ENCODE data around the gene SLC44A1. TPM values are rescaled to one million over a fixed set of nuclear protein-coding genes. Genes with fewer than 3 reads are reported as not detected.

The SLC44A1 gene
- total and polyA plus RNA-seq, 12 donors, result 6.1 to 29.0 (median 17.8) TPM

DNA sequence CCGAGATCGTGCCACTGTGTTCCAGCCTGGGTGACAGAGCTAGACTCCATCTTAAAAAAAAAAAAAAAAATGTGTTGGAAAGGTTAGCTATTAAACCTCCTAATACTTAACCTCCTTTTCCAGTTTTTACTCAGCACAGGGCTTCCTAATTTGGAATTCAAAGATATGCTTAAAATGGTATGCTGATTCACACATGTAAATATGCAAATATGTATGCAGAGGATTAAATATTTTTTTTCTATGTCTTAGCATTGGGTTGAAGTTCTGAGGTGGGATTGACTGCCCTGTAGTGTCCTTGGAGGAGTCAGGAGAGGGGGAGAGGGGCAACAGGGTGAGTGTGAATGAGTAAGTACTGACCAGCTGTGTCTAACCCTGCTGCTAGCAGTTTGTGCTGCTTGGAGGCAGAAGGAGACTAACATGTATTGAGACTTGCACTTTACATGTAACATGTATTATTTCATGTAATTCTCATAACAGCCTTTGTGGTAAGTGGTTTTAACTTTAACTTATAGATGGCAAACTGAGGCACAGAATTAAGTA is 63.2 kb downstream of the SLC44A1 start:
- intact Hi-C loops (cut with DNase I), result no loop called here
- H3K4me1 ChIP-seq, result peaks cover 0 to 24% (median 5%) of the 10 kb centered on the region in 9 donors
- TF ChIP-seq, protein P1, sequence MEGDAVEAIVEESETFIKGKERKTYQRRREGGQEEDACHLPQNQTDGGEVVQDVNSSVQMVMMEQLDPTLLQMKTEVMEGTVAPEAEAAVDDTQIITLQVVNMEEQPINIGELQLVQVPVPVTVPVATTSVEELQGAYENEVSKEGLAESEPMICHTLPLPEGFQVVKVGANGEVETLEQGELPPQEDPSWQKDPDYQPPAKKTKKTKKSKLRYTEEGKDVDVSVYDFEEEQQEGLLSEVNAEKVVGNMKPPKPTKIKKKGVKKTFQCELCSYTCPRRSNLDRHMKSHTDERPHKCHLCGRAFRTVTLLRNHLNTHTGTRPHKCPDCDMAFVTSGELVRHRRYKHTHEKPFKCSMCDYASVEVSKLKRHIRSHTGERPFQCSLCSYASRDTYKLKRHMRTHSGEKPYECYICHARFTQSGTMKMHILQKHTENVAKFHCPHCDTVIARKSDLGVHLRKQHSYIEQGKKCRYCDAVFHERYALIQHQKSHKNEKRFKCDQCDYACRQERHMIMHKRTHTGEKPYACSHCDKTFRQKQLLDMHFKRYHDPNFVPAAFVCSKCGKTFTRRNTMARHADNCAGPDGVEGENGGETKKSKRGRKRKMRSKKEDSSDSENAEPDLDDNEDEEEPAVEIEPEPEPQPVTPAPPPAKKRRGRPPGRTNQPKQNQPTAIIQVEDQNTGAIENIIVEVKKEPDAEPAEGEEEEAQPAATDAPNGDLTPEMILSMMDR (IDR thresholded peaks at IDR 0.05), result no peak
- 100% methylated on average over 2 of the region's 2 CpGs for WGBS, 2 donors
- peaks cover 0 to 10% (median 0%) of the 10 kb centered on the region in 9 donors for H3K36me3 ChIP-seq
- no peak for ATAC-seq
- no peak overlapping the region for H3K4me3 ChIP-seq
- no peaks in the 10 kb centered on the region for H3K27me3 ChIP-seq
- no peak overlapping the region for H3K27ac ChIP-seq
- no peak for DNase-seq
- no peaks in the 10 kb centered on the region for H3K9me3 ChIP-seq

DNA sequence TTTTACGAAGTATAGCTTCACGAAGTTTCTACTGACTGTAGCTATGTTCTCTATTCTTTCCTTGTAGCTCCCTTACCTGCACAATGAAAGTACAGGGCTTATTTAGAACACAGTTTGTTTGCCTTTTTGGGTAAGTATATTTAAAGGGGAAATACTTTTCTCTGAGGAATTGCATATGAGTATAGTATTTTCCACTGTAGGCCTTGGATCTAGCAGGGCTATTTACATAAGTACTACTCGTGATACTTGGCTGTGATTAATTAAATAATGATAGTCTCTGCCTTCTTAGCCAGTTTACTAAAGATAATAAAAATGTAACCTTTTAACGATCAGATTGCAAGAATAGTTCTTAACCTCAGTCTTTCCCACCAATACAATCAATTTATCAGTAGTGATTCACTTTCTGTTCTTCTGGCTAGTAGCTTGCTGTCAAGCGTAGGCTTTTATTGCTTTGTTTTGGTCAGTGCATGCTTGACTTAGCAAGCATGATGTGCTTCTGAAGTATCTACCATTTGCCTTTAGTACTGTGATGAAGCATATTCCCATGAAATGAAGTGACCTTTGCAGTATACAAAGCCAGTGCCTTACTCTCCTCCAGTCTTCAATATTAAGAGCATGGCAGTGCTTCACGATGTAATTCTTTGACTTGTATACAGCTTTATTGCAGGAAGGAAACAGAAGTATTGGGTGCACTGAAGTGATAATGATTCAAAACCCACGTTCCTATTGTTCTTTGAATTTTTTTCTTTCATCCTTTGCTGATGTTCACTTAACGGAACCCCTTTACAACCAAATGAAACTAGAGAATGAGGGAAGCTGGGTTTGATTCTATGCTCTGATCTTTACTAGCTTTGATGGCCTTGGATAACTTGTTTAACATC is 64.2 kb downstream of the SLC44A1 start:
- TF ChIP-seq, protein P1 (IDR thresholded peaks at IDR 0.05), result no peak
- intact Hi-C loops (cut with DNase I), result no loop called here
- WGBS, 2 donors, result 78 to 83% methylated on average over 8 of the region's 8 CpGs
- H3K36me3 ChIP-seq, result peaks cover 0 to 10% (median 0%) of the 10 kb centered on the region in 9 donors
- peaks cover 0 to 24% (median 5%) of the 10 kb centered on the region in 9 donors for H3K4me1 ChIP-seq
- ATAC-seq (no peak), DNase-seq (no peak)
- H3K27me3 ChIP-seq, result no peaks in the 10 kb centered on the region
- H3K4me3 ChIP-seq, result no peak overlapping the region
- H3K27ac ChIP-seq, result no peak overlapping the region
- no peaks in the 10 kb centered on the region for H3K9me3 ChIP-seq

DNA sequence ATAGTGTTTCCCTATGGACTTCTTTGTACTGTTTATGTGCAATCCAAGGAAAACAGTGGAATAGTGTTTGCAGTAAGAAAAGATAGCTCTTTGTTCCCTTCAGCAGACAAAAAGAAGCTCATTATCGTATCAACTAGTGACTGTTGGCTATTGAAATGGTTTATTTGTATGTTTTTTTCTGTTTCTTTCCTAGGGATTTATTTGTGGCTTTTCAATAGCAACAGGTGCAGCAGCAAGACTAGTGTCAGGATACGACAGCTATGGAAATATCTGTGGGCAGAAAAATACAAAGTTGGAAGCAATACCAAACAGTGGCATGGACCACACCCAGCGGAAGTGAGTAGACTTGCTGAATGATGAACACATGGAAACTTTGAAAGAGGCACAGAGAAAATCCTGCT is 65.1 kb downstream of the SLC44A1 start:
- Histone ChIP-seq H3K4me3 (no peak overlapping the region), H3K9me3 (no peaks in the 10 kb centered on the region), H3K36me3 (peaks cover 0 to 12% (median 0%) of the 10 kb centered on the region in 9 donors), H3K27me3 (no peaks in the 10 kb centered on the region), H3K4me1 (peaks cover 0 to 24% (median 5%) of the 10 kb centered on the region in 9 donors), H3K27ac (no peak overlapping the region)
- intact Hi-C loops (cut with DNase I), result no loop called here
- DNase-seq (no peak), ATAC-seq (no peak)
- 81 to 86% methylated on average over 3 of the region's 3 CpGs for WGBS, 2 donors
- TF ChIP-seq, protein P1 (IDR thresholded peaks at IDR 0.05), result no peak

DNA sequence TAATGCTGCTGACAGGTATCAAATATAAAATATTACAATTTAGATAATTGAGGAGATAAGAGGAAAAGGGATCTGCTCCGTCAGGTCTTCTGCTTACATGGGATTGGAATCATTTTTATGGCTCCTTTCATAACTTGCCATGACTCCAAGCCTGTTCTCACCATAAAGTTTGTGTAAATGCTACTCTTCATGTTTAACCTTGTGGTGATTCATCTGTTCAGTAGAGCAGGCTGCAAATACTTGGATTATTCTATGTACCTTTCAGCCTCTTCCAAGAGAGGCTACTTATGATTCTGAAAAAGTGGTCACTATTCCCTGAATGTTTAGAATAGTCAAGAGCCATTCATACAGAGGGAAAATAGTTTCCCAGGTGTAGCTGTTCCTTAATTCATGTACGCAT is 66.9 kb downstream of the SLC44A1 start:
- 98 to 100% methylated on average over 2 of the region's 2 CpGs for WGBS, 2 donors
- Histone ChIP-seq H3K27ac (no peak overlapping the region), H3K9me3 (no peaks in the 10 kb centered on the region), H3K27me3 (no peaks in the 10 kb centered on the region), H3K4me3 (no peak overlapping the region), H3K36me3 (peaks cover 0 to 28% (median 0%) of the 10 kb centered on the region in 9 donors), H3K4me1 (peaks cover 0 to 21% (median 5%) of the 10 kb centered on the region in 9 donors)
- ATAC-seq (no peak), DNase-seq (no peak)
- TF ChIP-seq, protein P1 (IDR thresholded peaks at IDR 0.05), result no peak
- intact Hi-C loops (cut with DNase I), result no loop called here
